GM21786 (cell line): Measurements from ENCODE around the gene PRKCA.

ENCODE experiments used
- ATAC-seq: cut with Tn5 transposase; IDR thresholded peaks from one replicate; pipeline ENCODE4 v1.9.1; 2021; ENCODE audit not compliant: unreplicated experiment

PRKCA gene

GRCh38 chr17:66817750-66818149 lies 515.3 kb downstream of the PRKCA start:
- no peak for ATAC-seq

DNA sequence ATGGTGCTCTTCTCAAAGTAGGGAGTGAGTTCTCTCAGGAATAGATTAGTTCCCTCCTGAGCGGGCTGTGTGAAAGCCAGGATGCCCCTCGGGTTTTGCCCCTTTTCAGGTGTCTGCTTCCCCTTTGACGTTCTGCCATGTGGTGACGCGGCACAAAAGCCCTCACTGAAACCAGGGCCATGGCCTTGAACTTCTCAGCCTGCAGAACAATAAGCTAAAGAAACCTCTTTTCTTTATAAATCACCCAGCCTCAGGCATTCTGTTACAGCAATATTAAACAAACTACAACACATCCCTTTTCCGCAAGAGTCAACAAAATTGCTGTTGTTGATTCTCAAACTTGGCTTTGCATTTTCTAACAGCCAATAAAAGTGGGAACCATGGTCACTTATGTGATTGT lies 517.1 kb downstream of the PRKCA start:
- no peak for ATAC-seq

GRCh38 chr17:66822009-66822408 lies 519.6 kb downstream of the PRKCA start:
- no peak for ATAC-seq

- no peak for ATAC-seq
These were observed 524.4 kb downstream of the PRKCA start for GRCh38 chr17:66826856-66827255.

DNA sequence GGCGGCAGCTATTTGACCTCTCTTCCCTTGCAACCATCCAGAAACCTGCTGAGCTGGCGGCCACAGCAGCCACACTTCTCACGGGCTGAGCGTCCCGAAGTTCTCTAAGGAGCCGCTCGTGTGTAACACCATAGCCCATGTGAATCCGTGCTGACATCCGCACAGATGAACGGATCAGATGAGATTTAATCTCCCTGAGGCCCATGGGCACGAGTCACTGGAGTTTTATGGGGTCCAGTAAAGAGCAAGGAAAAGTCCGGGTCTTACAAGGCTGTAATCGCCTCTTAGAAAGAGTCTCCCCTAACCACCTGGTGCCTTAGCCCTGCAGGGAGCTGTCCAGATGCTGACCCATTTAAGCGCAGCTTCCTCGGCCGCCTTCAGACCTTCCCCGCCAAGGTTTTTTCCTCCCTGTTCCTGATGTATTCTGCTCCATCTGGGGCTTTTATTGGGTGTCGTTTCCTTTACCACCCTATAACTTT lies 527.0 kb downstream of the PRKCA start:
- no peak for ATAC-seq

DNA sequence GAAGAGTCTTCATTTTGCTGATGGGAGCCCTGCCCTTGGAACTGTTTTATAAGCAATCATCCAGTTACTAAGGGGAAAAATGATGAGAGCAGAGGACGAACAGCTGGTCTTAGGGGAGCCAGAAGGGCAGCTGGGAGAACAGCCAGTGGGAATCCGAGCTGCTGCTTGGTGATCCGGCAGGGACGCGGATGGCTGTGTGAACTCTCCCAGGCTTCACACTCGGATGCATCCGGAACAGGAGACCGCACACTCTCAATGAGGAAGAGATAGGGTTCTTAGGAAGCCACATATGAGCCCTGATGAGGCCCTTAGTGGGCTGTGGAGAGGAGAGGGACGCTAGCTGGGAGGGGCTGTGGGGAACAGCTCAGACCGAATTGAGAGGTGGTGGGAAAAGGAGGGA lies 527.5 kb downstream of the PRKCA start:
- ATAC-seq, result no peak

GRCh38 chr17:66830451-66830850 lies 528.0 kb downstream of the PRKCA start:
- no peak for ATAC-seq

GRCh38 chr17:66831383-66832210 lies 529.2 kb downstream of the PRKCA start:
- ATAC-seq, result no peak

- ATAC-seq, result no peak
These were observed 530.8 kb downstream of the PRKCA start for GRCh38 chr17:66833201-66833600.

DNA sequence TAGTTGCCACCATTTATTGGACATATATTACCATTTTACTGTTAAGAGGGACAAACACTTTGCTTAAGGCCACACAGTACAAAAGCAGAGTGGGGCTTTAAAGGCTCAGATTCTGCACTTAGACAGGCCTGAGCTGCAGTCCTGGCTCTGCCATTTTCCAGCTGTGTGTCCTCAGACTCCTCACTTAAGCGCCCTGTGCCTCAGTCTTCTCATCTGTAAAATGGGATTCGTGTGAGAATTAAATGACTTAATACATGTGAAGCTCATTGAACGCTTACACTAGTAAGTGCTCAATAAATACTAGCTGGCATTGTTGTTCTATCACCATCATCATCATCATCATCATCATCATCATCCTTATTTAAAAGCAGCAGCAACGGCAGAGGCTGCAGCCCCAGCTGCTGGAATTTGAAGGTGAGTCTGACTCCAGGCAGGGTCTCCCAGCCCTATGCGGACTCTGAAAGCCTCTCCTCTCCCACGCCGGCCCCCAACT lies 532.1 kb downstream of the PRKCA start:
- no peak for ATAC-seq

GRCh38 chr17:66834919-66835454 lies 532.6 kb downstream of the PRKCA start, which contains the start of gene CACNG5:
Gene CACNG5, plus strand, starts transcription at chr17:66835117. Its CDS starts 42,216 bp downstream, at chr17:66877333.
- ATAC-seq, result no peak

DNA sequence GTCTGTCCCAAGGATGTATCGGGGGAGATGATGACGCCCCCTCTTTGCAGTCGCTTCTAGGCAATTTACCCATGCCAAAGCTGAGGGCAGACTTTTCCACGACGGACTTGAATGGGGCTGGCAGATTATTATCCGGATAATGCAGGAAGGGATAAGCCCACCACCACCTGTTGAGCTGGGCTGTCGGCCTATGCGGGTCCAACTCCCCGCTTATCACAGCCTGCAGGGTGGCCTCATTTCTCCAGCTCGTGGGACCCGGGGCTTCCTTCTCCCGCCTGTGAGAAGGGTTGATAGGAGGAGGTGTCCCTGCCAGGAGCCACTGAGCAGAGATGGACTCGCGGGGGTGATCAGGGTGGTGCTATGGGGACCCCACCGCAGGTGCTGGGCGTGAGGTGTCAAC lies 533.1 kb downstream of the PRKCA start:
- no peak for ATAC-seq

- no peak for ATAC-seq
These were observed 533.9 kb downstream of the PRKCA start for GRCh38 chr17:66836063-66837005.

GRCh38 chr17:66837226-66837625 lies 534.8 kb downstream of the PRKCA start:
- no peak for ATAC-seq

GRCh38 chr17:66837885-66838665 lies 535.7 kb downstream of the PRKCA start:
- no peak for ATAC-seq

- no peak for ATAC-seq
These were observed 537.2 kb downstream of the PRKCA start for GRCh38 chr17:66839616-66840015.

DNA sequence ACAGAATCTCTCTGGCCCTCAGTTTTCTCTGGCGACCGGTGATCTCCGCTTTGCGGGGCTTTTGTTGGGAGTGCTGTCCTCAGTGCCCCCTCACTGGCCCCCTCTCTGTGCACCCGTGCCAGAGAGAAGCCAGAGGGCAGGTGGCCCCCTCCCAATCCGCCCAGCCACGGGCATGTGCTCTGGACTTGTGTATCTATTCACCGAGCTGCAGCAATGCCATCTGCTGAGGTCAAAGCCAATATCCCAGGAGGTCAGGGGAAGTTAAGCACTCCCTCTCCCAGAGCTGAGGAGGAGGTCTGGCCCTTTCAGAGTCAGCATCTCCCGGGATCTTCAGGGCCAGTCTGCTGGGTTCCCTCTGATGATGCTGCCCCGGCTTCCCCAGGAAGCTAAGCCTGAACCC lies 537.6 kb downstream of the PRKCA start:
- ATAC-seq, result no peak

DNA sequence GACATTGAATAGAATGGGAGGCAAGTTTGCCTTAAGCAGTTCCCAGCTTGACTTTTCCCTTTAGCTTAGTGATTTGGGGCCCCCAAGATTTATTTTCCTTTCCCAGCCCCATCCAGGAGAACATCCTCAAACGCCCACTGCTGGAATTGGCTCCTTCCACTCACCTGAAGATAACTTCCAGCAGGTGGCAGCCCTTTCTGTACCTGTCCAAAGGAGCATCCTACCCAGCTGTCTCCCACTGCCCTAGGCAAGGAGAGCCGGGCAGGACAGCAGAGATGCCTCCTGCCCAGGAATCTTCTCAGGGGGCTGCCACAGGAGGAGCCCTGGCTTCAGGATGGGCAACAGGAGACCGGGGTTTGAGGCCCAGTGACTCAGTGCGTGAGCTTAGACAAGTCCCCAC lies 538.9 kb downstream of the PRKCA start:
- ATAC-seq, result no peak

DNA sequence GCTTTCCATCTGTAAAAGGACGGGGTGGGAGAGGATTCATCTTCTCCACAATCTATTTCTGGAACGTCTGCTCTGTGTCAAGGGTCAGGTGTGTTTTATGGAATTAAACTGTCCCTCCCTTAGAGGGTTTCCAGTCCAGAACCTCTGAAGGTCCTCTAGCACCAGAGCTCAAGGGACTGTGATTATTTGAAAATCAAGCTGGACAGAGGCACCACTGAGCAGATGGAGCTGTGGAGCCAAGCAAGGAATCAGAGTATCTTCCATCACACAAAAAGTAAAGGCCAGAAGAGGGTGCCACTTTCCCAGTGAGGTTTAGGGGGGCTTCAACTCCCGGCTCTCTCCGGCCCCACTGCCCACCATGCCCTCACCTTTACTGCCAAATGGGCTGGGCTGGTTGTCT lies 539.3 kb downstream of the PRKCA start:
- no peak for ATAC-seq

GRCh38 chr17:66842505-66842904 lies 540.1 kb downstream of the PRKCA start:
- no peak for ATAC-seq
